WTC11 (cell line): ENCODE results near the gene RAMACL.

Source experiments
- FOXK1 ChIP-seq: sonication (generic); formaldehyde crosslinking; IDR thresholded peaks from 2 replicates; pipeline ENCODE4 v1.8.0; 2022; ENCODE audit warnings: mild to moderate bottlenecking, moderate library complexity, missing genetic modification reagents
- ZNF232 ChIP-seq: sonication (generic); formaldehyde crosslinking; IDR thresholded peaks from 2 replicates; pipeline ENCODE4 v1.8.0; 2022; ENCODE audit warnings: mild to moderate bottlenecking, missing genetic modification reagents
- TF ChIP-seq, protein P1 (sequence below): fragments of 200-600 bp; IDR thresholded peaks from 2 replicates; pipeline ENCODE4 v1.8.0; 2022; ENCODE audit warnings: antibody characterized with exemption
- TF ChIP-seq, protein P2 (sequence below): sonication (generic); formaldehyde crosslinking; IDR thresholded peaks from 2 replicates; pipeline ENCODE4 v1.8.0; 2022; ENCODE audit warnings: mild to moderate bottlenecking, missing genetic modification reagents
- TF ChIP-seq, protein P3 (sequence below): sonication (generic); formaldehyde crosslinking; IDR thresholded peaks from 2 replicates; pipeline ENCODE4 v1.8.1; 2023; ENCODE audit warnings: mild to moderate bottlenecking, missing genetic modification reagents

DNA sequence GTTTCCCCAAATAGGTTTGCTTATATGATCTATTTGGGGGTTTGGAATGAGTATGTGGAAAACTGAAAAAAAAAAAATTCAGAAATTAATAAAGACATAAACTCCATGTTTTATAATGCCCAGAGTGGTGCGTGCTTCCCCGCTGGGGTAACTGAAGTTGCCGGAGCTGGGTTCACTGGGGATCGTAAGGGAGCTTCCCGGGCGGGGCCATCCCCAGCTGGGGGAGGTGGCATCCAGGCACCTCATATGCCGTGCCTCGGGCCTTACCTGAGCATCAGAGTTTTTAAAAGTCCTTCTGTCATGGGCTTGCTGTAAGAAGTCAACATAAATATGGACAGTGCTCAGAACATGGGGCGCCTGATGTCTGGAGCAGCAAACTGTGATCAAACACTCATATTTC is 17.9 kb upstream of the RAMACL start:
- TF ChIP-seq, protein P1, sequence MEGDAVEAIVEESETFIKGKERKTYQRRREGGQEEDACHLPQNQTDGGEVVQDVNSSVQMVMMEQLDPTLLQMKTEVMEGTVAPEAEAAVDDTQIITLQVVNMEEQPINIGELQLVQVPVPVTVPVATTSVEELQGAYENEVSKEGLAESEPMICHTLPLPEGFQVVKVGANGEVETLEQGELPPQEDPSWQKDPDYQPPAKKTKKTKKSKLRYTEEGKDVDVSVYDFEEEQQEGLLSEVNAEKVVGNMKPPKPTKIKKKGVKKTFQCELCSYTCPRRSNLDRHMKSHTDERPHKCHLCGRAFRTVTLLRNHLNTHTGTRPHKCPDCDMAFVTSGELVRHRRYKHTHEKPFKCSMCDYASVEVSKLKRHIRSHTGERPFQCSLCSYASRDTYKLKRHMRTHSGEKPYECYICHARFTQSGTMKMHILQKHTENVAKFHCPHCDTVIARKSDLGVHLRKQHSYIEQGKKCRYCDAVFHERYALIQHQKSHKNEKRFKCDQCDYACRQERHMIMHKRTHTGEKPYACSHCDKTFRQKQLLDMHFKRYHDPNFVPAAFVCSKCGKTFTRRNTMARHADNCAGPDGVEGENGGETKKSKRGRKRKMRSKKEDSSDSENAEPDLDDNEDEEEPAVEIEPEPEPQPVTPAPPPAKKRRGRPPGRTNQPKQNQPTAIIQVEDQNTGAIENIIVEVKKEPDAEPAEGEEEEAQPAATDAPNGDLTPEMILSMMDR: no peak
- TF ChIP-seq, protein P2, sequence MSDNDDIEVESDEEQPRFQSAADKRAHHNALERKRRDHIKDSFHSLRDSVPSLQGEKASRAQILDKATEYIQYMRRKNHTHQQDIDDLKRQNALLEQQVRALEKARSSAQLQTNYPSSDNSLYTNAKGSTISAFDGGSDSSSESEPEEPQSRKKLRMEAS: no peak
- TF ChIP-seq ZNF232 (CRISPR knock-in tag): no peak
- TF ChIP-seq, protein P3, sequence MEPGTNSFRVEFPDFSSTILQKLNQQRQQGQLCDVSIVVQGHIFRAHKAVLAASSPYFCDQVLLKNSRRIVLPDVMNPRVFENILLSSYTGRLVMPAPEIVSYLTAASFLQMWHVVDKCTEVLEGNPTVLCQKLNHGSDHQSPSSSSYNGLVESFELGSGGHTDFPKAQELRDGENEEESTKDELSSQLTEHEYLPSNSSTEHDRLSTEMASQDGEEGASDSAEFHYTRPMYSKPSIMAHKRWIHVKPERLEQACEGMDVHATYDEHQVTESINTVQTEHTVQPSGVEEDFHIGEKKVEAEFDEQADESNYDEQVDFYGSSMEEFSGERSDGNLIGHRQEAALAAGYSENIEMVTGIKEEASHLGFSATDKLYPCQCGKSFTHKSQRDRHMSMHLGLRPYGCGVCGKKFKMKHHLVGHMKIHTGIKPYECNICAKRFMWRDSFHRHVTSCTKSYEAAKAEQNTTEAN (CRISPR knock-in tag): no peak
- no peak for TF ChIP-seq FOXK1 (CRISPR knock-in tag)
